ENCODE data around the gene PTGER4.

The PTGER4 gene

GRCh38 chr5:40672425-40672824 lies 7.3 kb upstream of the PTGER4 start:
- no peak for DNase-seq

- DNase-seq, result no peak
Observed at GRCh38 chr5:40674661-40675235, 5.0 kb upstream of the PTGER4 start.

GRCh38 chr5:40675396-40676133 lies 4.2 kb upstream of the PTGER4 start:
- peak; percentile 90 for DNase-seq

GRCh38 chr5:40676613-40677343 lies 2.9 kb upstream of the PTGER4 start:
- DNase-seq, result no peak

GRCh38 chr5:40677456-40677855 lies 2.3 kb upstream of the PTGER4 start:
- no peak for DNase-seq

- peak; percentile 84 for DNase-seq
Observed at GRCh38 chr5:40678026-40678425, 1.7 kb upstream of the PTGER4 start.

- DNase-seq, result no peak
Observed at GRCh38 chr5:40678460-40679147, 1.1 kb upstream of the PTGER4 start.

- DNase-seq, result peak; percentile 97
Observed at GRCh38 chr5:40679148-40679912, 385 bp upstream of the PTGER4 start.

- DNase-seq, result peak; percentile 62
Observed at GRCh38 chr5:40680741-40681362, 1.1 kb downstream of the PTGER4 start.

- peak; percentile 61 for DNase-seq
Observed at GRCh38 chr5:40681363-40682153, 1.8 kb downstream of the PTGER4 start.

- DNase-seq, result no peak
Observed at GRCh38 chr5:40682154-40683017, 2.7 kb downstream of the PTGER4 start.

- DNase-seq, result no peak
Observed at GRCh38 chr5:40683305-40683704, 3.6 kb downstream of the PTGER4 start.

GRCh38 chr5:40685193-40685592 lies 5.5 kb downstream of the PTGER4 start:
- DNase-seq, result no peak

GRCh38 chr5:40685976-40686486 lies 6.3 kb downstream of the PTGER4 start:
- no peak for DNase-seq

- no peak for DNase-seq
Observed at GRCh38 chr5:40687321-40687720, 7.6 kb downstream of the PTGER4 start.

GRCh38 chr5:40688127-40688761 lies 8.5 kb downstream of the PTGER4 start:
- peak; percentile 91 for DNase-seq

- DNase-seq, result no peak
Observed at GRCh38 chr5:40688996-40689395, 9.3 kb downstream of the PTGER4 start.

GRCh38 chr5:40689438-40689837 lies 9.7 kb downstream of the PTGER4 start:
- DNase-seq, result peak; percentile 89

GRCh38 chr5:40690267-40690666 lies 10.6 kb downstream of the PTGER4 start:
- DNase-seq, result no peak

- no peak for DNase-seq
Observed at GRCh38 chr5:40691894-40692293, 12.2 kb downstream of the PTGER4 start.
